KMS-11 (cell line): ENCODE results near the gene CPPED1.
A peak's percentile ranks its signal among the peaks of the same experiment; 100 is the strongest.

ENCODE experiments used
- H2AFZ ChIP-seq: fragments of 200-600 bp; sonication (generic); 2 replicates; pipeline ENCODE4 v1.6.1; 2016; ENCODE audit warnings: antibody characterized with exemption, mixed run types, low read depth
- H3K27ac ChIP-seq: fragments of 200-600 bp; sonication (generic); 2 replicates; pipeline ENCODE4 v1.6.1; 2016; ENCODE audit warnings: mild to moderate bottlenecking, mixed run types
- H3K27me3 ChIP-seq: fragments of 200-600 bp; sonication (generic); 2 replicates; pipeline ENCODE4 v1.6.1; 2017; ENCODE audit warnings: mild to moderate bottlenecking, low read depth, mixed run types, moderate library complexity; ENCODE audit not compliant: insufficient read depth
- H3K36me3 ChIP-seq: fragments of 200-600 bp; sonication (generic); 2 replicates; pipeline ENCODE4 v1.6.1; 2017; ENCODE audit warnings: mild to moderate bottlenecking, mixed run types; ENCODE audit not compliant: insufficient read depth
- H3K4me1 ChIP-seq: fragments of 200-600 bp; sonication (generic); 2 replicates; pipeline ENCODE4 v1.6.1; 2016; ENCODE audit warnings: mild to moderate bottlenecking, low read depth, mixed run types; ENCODE audit not compliant: poor library complexity, severe bottlenecking
- H3K4me2 ChIP-seq: fragments of 200-600 bp; sonication (generic); 2 replicates; pipeline ENCODE4 v1.7.0; 2016; ENCODE audit warnings: mild to moderate bottlenecking, mixed run types
- H3K4me3 ChIP-seq: fragments of 200-600 bp; sonication (generic); IDR thresholded peaks from 2 replicates; pipeline ENCODE4 v1.6.1; 2017; ENCODE audit warnings: low read depth, low read length, mixed read lengths; ENCODE audit not compliant: insufficient read depth
- H3K79me2 ChIP-seq: fragments of 200-600 bp; sonication (generic); 2 replicates; pipeline ENCODE4 v1.6.1; 2016; ENCODE audit warnings: low read depth, mixed run types; ENCODE audit not compliant: insufficient read depth
- H3K9ac ChIP-seq: fragments of 200-600 bp; sonication (generic); 2 replicates; pipeline ENCODE4 v1.6.1; 2016; ENCODE audit warnings: mild to moderate bottlenecking, mixed run types
- H4K20me1 ChIP-seq: fragments of 200-600 bp; sonication (generic); 2 replicates; pipeline ENCODE4 v1.6.1; 2016; ENCODE audit warnings: mild to moderate bottlenecking, mixed run types; ENCODE audit not compliant: insufficient read depth
- TF ChIP-seq, protein P1 (sequence below): fragments of 200-600 bp; sonication (generic); conservative IDR thresholded peaks from 2 replicates; pipeline ENCODE4 v1.6.1; 2017; ENCODE audit warnings: low read depth, mild to moderate bottlenecking, antibody characterized with exemption, low read length, moderate library complexity, mixed read lengths

CPPED1 gene

DNA sequence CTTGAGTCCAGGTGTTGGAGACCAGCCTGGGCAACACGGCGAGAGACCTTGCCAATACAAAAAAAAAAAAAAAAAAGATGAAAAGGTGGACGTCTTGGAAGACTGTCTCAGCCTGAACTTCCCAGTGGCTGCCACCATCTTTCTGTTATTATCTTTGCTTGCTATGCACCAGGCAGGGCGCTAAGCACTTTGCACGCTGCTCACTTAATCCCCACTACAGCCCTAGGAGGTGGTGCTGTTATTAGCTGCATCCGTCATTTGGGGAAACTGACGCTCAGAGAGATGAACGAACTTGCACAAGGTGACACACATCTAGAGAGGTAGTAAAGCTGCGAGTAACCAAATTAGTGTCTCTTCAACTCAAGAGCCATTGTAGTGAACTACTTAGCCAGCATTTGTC lies 708 bp upstream of the CPPED1 start:
- Histone ChIP-seq H3K4me3 (no peak overlapping the region), H4K20me1 (no peaks in the 10 kb centered on the region), H3K27ac (no peak overlapping the region), H2AFZ (peak overlapping the region; percentile 86), H3K79me2 (peaks cover 9% of the 10 kb centered on the region; the same call in 1 of the 2 replicates), H3K4me1 (peaks cover 12% of the 10 kb centered on the region), H3K4me2 (peak overlapping the region; percentile 90), H3K9ac (no peak overlapping the region), H3K27me3 (no peaks in the 10 kb centered on the region), H3K36me3 (no peaks in the 10 kb centered on the region)
- TF ChIP-seq, protein P1, sequence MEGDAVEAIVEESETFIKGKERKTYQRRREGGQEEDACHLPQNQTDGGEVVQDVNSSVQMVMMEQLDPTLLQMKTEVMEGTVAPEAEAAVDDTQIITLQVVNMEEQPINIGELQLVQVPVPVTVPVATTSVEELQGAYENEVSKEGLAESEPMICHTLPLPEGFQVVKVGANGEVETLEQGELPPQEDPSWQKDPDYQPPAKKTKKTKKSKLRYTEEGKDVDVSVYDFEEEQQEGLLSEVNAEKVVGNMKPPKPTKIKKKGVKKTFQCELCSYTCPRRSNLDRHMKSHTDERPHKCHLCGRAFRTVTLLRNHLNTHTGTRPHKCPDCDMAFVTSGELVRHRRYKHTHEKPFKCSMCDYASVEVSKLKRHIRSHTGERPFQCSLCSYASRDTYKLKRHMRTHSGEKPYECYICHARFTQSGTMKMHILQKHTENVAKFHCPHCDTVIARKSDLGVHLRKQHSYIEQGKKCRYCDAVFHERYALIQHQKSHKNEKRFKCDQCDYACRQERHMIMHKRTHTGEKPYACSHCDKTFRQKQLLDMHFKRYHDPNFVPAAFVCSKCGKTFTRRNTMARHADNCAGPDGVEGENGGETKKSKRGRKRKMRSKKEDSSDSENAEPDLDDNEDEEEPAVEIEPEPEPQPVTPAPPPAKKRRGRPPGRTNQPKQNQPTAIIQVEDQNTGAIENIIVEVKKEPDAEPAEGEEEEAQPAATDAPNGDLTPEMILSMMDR = no peak

DNA sequence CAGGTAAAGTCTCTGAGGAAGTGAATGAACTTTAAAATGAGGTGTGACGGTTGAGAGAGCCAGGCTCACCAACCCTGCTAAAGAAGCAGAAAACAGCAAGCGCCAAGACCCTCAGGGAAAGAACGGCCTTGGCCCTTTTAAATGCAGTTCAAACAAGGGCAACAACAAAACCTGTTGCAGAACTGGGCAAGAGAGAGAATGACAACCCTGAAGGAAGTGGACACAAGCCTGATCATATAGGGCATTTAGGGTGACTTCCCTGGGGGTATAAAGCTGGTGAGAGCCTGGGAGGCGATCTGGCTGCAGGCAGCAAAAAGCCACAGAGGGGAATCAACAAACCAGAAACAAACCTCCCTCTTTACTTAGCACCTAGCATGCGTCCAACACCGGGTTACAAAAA lies 1.0 kb downstream of the CPPED1 start:
- H3K27me3 ChIP-seq = no peaks in the 10 kb centered on the region
- H3K4me3 ChIP-seq = peak overlapping the region; percentile 49
- TF ChIP-seq, protein P1 = no peak
- no peaks in the 10 kb centered on the region for H3K36me3 ChIP-seq
- H3K27ac ChIP-seq = peak overlapping the region; percentile 50; the same call in 1 of the 2 replicates
- H3K4me2 ChIP-seq = peak overlapping the region; percentile 90
- peak overlapping the region; percentile 86 for H2AFZ ChIP-seq
- peaks cover 12% of the 10 kb centered on the region for H3K4me1 ChIP-seq
- peaks cover 9% of the 10 kb centered on the region; the same call in 1 of the 2 replicates for H3K79me2 ChIP-seq
- no peaks in the 10 kb centered on the region for H4K20me1 ChIP-seq
- H3K9ac ChIP-seq = peak overlapping the region; percentile 54; the same call in 1 of the 2 replicates

DNA sequence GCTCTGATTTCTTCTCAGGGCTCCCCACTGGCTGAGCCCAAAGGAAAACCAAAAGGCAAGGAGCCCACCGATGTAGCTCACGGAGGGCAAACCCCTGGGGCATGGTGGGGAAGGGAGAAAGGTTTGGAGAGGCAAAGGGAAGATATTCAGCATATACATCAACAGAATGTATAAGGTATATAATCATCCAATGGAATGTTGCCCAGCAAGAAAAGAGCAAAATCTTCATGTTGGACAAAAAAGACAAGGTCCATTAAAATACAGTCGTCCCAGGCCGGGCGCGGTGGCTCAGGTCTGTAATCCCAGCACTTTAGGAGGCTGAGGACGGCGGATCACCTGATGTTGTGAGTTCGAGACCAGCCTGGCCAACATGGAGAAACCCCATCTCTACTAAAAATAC lies 1.6 kb downstream of the CPPED1 start:
- Histone ChIP-seq H3K27me3 (no peaks in the 10 kb centered on the region), H3K79me2 (peaks cover 9% of the 10 kb centered on the region; the same call in 1 of the 2 replicates), H3K4me2 (no peak overlapping the region), H2AFZ (no peak overlapping the region), H3K9ac (no peak overlapping the region), H3K4me3 (no peak overlapping the region), H3K36me3 (no peaks in the 10 kb centered on the region), H3K27ac (no peak overlapping the region), H3K4me1 (peaks cover 12% of the 10 kb centered on the region), H4K20me1 (no peaks in the 10 kb centered on the region)
- TF ChIP-seq, protein P1 = no peak

DNA sequence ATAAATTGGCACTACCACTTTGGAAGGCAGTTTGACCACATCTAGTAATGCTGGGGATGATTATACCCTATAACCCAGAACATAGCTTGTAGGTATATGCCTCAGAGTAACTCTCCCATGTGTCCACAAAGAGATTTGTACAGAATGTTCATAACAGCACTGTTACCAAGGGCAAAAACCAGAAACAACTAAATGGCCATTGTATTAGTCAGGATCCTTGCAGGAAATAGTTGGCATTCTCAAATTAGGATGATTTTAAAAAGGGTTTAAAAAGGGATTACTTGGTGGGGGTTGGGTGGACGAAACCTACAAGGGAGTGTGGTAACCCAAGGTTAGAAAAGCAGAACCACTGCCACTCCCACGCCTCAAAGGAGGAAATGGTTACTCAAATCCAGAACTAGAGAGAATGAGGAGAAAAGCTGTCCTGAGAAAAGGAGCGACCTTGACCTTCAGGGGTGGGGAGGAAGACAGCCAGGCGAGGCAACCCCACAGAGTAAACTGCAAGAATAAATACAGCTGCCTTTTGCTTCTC lies 2.1 kb downstream of the CPPED1 start:
- Histone ChIP-seq H3K27ac (no peak overlapping the region), H4K20me1 (no peaks in the 10 kb centered on the region), H3K36me3 (no peaks in the 10 kb centered on the region), H3K9ac (no peak overlapping the region), H2AFZ (no peak overlapping the region), H3K4me2 (no peak overlapping the region), H3K79me2 (peaks cover 9% of the 10 kb centered on the region; the same call in 1 of the 2 replicates), H3K4me1 (peaks cover 12% of the 10 kb centered on the region), H3K4me3 (no peak overlapping the region), H3K27me3 (no peaks in the 10 kb centered on the region)
- TF ChIP-seq, protein P1 = no peak
